BLaER1 treated with 17β-estradiol and CSF1 and Interleukin-3, amounts not matched to agents 10 nM and 100 nM (cell line): ENCODE data around the gene GCGR.

Experiments
- H3K27ac ChIP-seq, 11 experiments: shearing (Covaris generic); formaldehyde crosslinking; 2 replicates each; pipeline ENCODE4 v1.8.1; 2022
- H3K27me3 ChIP-seq, 11 experiments: shearing (Covaris generic); formaldehyde crosslinking; 2 replicates each; pipeline ENCODE4 v1.8.1; 2022
- H3K36me3 ChIP-seq, 11 experiments: shearing (Covaris generic); formaldehyde crosslinking; 2 replicates each; pipeline ENCODE4 v1.8.1; 2022
- H3K4me1 ChIP-seq, 10 experiments: shearing (Covaris generic); formaldehyde crosslinking; 2 replicates each; pipeline ENCODE4 v1.8.1; 2022
- H3K4me2 ChIP-seq, 11 experiments: shearing (Covaris generic); formaldehyde crosslinking; 2 replicates each; pipeline ENCODE4 v1.8.1; 2022
- H3K4me3 ChIP-seq, 10 experiments: shearing (Covaris generic); formaldehyde crosslinking; 2 replicates each; pipeline ENCODE4 v1.8.1; 2022
- H3K9ac ChIP-seq, 11 experiments: shearing (Covaris generic); formaldehyde crosslinking; 2 replicates each; pipeline ENCODE4 v1.8.1; 2022
- H3K9me3 ChIP-seq, 11 experiments: shearing (Covaris generic); formaldehyde crosslinking; replicated peaks in 1 of 11; 2 replicates each; pipeline ENCODE4 v1.8.1; 2022
- H4K20me1 ChIP-seq, 11 experiments: shearing (Covaris generic); formaldehyde crosslinking; 2 replicates each; pipeline ENCODE4 v1.8.1; 2022
- Cebpa-rat ChIP-seq, 11 experiments: shearing (Covaris generic); IDR thresholded peaks; 2 replicates each; pipeline ENCODE4 v1.8.1; 2022

Gene GCGR

GRCh38 chr17:81814748-81815645 is 11.0 kb downstream of the GCGR start:
- H3K4me3 ChIP-seq = no peak overlapping the region
- H3K9me3 ChIP-seq = no peaks in the 10 kb centered on the region
- H3K27ac ChIP-seq = no peak overlapping the region
- H3K4me2 ChIP-seq = peak overlapping the region in 6 of 11 experiments; percentile 34 to 92 (median 53); a peak in 11 of 22 replicates
- H3K36me3 ChIP-seq = no peaks in the 10 kb centered on the region
- H3K27me3 ChIP-seq = no peaks in the 10 kb centered on the region
- TF ChIP-seq Cebpa-rat (IDR thresholded peaks at IDR 0.05) = no peak
- H3K9ac ChIP-seq = peak overlapping the region in 3 of 11 experiments; percentile 8 to 33 (median 9); a peak in 5 of 22 replicates
- H4K20me1 ChIP-seq = peaks cover 0 to 7% (median 0%) of the 10 kb centered on the region in 11 experiments; a peak in 1 of 22 replicates
- H3K4me1 ChIP-seq = peaks cover 7 to 54% (median 44%) of the 10 kb centered on the region in 10 experiments; a peak in 19 of 20 replicates

GRCh38 chr17:81815646-81815986 is 11.7 kb downstream of the GCGR start:
- Histone ChIP-seq H3K4me1 (peaks cover 7 to 48% (median 44%) of the 10 kb centered on the region in 10 experiments; a peak in 19 of 20 replicates), H3K4me2 (peak overlapping the region in 4 of 11 experiments; percentile 53 to 92 (median 70); a peak in 5 of 22 replicates)
- TF ChIP-seq Cebpa-rat (IDR thresholded peaks at IDR 0.05) = no peak

GRCh38 chr17:81817758-81818147 is 13.8 kb downstream of the GCGR start:
- Histone ChIP-seq H4K20me1 (peaks cover 0 to 6% (median 0%) of the 10 kb centered on the region in 11 experiments; a peak in 3 of 22 replicates), H3K27ac (no peak overlapping the region), H3K4me3 (no peak overlapping the region), H3K4me1 (peaks cover 18 to 47% (median 43%) of the 10 kb centered on the region in 10 experiments), H3K4me2 (no peak overlapping the region), H3K36me3 (peaks cover 0 to 7% (median 4%) of the 10 kb centered on the region in 11 experiments; a peak in 8 of 22 replicates), H3K9ac (no peak overlapping the region; a peak in 1 of 22 replicates), H3K9me3 (no peaks in the 10 kb centered on the region), H3K27me3 (no peaks in the 10 kb centered on the region)
- TF ChIP-seq Cebpa-rat (IDR thresholded peaks at IDR 0.05) = no peak

More at GRCh38 chr17:81815646-81815986, 11.7 kb downstream of the GCGR start:
- peaks cover 0 to 7% (median 0%) of the 10 kb centered on the region in 11 experiments; a peak in 1 of 22 replicates for H4K20me1 ChIP-seq
- no peak overlapping the region for H3K27ac ChIP-seq
- peak overlapping the region in 1 of 11 experiments; percentile 9; a peak in 2 of 22 replicates for H3K9ac ChIP-seq
- H3K4me3 ChIP-seq = no peak overlapping the region
- H3K27me3 ChIP-seq = no peaks in the 10 kb centered on the region
- no peaks in the 10 kb centered on the region for H3K9me3 ChIP-seq
- H3K36me3 ChIP-seq = no peaks in the 10 kb centered on the region

- peaks cover 0 to 12% (median 0%) of the 10 kb centered on the region in 11 experiments; a peak in 9 of 22 replicates for H4K20me1 ChIP-seq
- peaks cover 18 to 29% (median 25%) of the 10 kb centered on the region in 10 experiments for H3K4me1 ChIP-seq
- H3K4me3 ChIP-seq = no peak overlapping the region
- peaks cover 0 to 25% (median 13%) of the 10 kb centered on the region in 11 experiments; a peak in 11 of 22 replicates for H3K36me3 ChIP-seq
- TF ChIP-seq Cebpa-rat (IDR thresholded peaks at IDR 0.05) = no peak
- no peaks in the 10 kb centered on the region for H3K27me3 ChIP-seq
- H3K9ac ChIP-seq = no peak overlapping the region
- no peak overlapping the region for H3K4me2 ChIP-seq
- no peaks in the 10 kb centered on the region for H3K9me3 ChIP-seq
- H3K27ac ChIP-seq = no peak overlapping the region
Observed at GRCh38 chr17:81819708-81820107, 15.8 kb downstream of the GCGR start.

- no peak for TF ChIP-seq Cebpa-rat (IDR thresholded peaks at IDR 0.05)
- Histone ChIP-seq H3K9ac (peak overlapping the region in 10 of 11 experiments; percentile 15 to 56 (median 42); a peak in 13 of 22 replicates), H3K9me3 (no peaks in the 10 kb centered on the region), H3K4me2 (peak overlapping the region; percentile 55 to 80 (median 74)), H3K4me3 (no peak overlapping the region), H3K27ac (peak overlapping the region in 9 of 11 experiments; percentile 26 to 72 (median 62); a peak in 12 of 22 replicates), H3K36me3 (peaks cover 0 to 29% (median 16%) of the 10 kb centered on the region in 11 experiments; a peak in 11 of 22 replicates), H3K27me3 (no peaks in the 10 kb centered on the region), H4K20me1 (peaks cover 0 to 26% (median 12%) of the 10 kb centered on the region in 11 experiments; a peak in 10 of 22 replicates), H3K4me1 (peaks cover 15 to 24% (median 18%) of the 10 kb centered on the region in 10 experiments)
Observed at GRCh38 chr17:81821147-81821546, 17.2 kb downstream of the GCGR start.

GRCh38 chr17:81821603-81822311 is 17.8 kb downstream of the GCGR start:
- H4K20me1 ChIP-seq = peaks cover 0 to 28% (median 16%) of the 10 kb centered on the region in 11 experiments; a peak in 10 of 22 replicates
- peaks cover 0 to 29% (median 16%) of the 10 kb centered on the region in 11 experiments; a peak in 11 of 22 replicates for H3K36me3 ChIP-seq
- H3K4me3 ChIP-seq = no peak overlapping the region
- H3K27me3 ChIP-seq = no peaks in the 10 kb centered on the region
- H3K27ac ChIP-seq = peak overlapping the region; percentile 5 to 72 (median 58); a peak in 18 of 22 replicates
- TF ChIP-seq Cebpa-rat (IDR thresholded peaks at IDR 0.05) = no peak
- H3K9me3 ChIP-seq = no peaks in the 10 kb centered on the region
- H3K9ac ChIP-seq = peak overlapping the region; percentile 14 to 56 (median 44); a peak in 17 of 22 replicates
- H3K4me2 ChIP-seq = peak overlapping the region; percentile 55 to 80 (median 74)
- peaks cover 15 to 24% (median 18%) of the 10 kb centered on the region in 10 experiments for H3K4me1 ChIP-seq

- H3K9me3 ChIP-seq = no peaks in the 10 kb centered on the region
- H3K4me1 ChIP-seq = peaks cover 15 to 23% (median 18%) of the 10 kb centered on the region in 10 experiments
- H3K4me3 ChIP-seq = no peak overlapping the region
- H3K27me3 ChIP-seq = no peaks in the 10 kb centered on the region
- H4K20me1 ChIP-seq = peaks cover 0 to 28% (median 16%) of the 10 kb centered on the region in 11 experiments; a peak in 10 of 22 replicates
- peaks cover 0 to 29% (median 16%) of the 10 kb centered on the region in 11 experiments; a peak in 11 of 22 replicates for H3K36me3 ChIP-seq
- peak overlapping the region; percentile 5 to 72 (median 58); a peak in 17 of 22 replicates for H3K27ac ChIP-seq
- peak overlapping the region; percentile 13 to 56 (median 44); a peak in 13 of 22 replicates for H3K9ac ChIP-seq
- no peak for TF ChIP-seq Cebpa-rat (IDR thresholded peaks at IDR 0.05)
- peak overlapping the region; percentile 55 to 80 (median 74); a peak in 21 of 22 replicates for H3K4me2 ChIP-seq
Observed at GRCh38 chr17:81822312-81822637, 18.3 kb downstream of the GCGR start.

- Histone ChIP-seq H3K9me3 (no peaks in the 10 kb centered on the region), H3K36me3 (peaks cover 0 to 29% (median 16%) of the 10 kb centered on the region in 11 experiments; a peak in 11 of 22 replicates), H3K27me3 (no peaks in the 10 kb centered on the region), H3K4me2 (no peak overlapping the region), H4K20me1 (peaks cover 0 to 28% (median 17%) of the 10 kb centered on the region in 11 experiments; a peak in 11 of 22 replicates), H3K27ac (peak overlapping the region in 5 of 11 experiments; percentile 58 to 72 (median 63); a peak in 7 of 22 replicates), H3K4me1 (peaks cover 17 to 29% (median 23%) of the 10 kb centered on the region in 10 experiments), H3K9ac (peak overlapping the region in 5 of 11 experiments; percentile 23 to 53 (median 36); a peak in 2 of 22 replicates), H3K4me3 (no peak overlapping the region)
- TF ChIP-seq Cebpa-rat (IDR thresholded peaks at IDR 0.05) = no peak
Observed at GRCh38 chr17:81822996-81823819, 19.3 kb downstream of the GCGR start.
